ENCODE results near the gene GPR35.

GRCh38 chr2:240635121-240635997 is 10.1 kb downstream of the GPR35 start:
- TF ChIP-seq REST (IDR thresholded peaks at IDR 0.05; ENCODE audit: insufficient replicate concordance, low read depth) (no peak), POLR2AphosphoS5 (IDR thresholded peaks at IDR 0.05; ENCODE audit: low read depth) (no peak), CTCF (IDR thresholded peaks at IDR 0.05; ENCODE audit: insufficient read depth, low read length) (no peak)

Measured in HL-60 (cell line).